ENCODE measurements around the gene YPEL2.
A peak's percentile ranks its signal among the peaks of the same experiment; 100 is the strongest.

The YPEL2 gene

DNA sequence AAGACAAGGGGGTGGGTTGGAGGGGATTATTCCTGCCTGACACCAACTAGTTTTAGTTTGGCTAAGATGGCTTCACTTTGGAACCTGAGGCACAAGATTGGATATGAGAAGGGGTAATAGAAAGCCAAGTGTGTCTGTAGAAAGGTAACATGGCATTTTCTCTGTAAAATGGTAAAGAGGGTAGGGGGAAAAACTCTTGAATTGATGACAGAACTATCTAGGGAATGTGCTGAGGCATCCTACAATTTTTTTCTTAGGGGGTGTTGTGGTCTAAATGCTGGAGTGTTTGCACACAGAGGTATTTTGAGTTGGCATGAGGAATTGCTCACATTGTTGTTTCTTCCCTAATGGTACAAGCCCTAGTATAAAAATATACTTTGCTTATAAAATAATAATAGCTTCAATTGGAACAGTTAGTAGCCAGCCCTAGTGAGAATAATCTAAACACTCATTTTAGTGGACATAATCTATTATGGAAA lies 25.8 kb downstream of the YPEL2 start:
- DNase-seq (ENCODE audit: low spot score): no peak

- peak; percentile 29 for DNase-seq (ENCODE audit: low spot score)
Measured at GRCh38 chr17:59357929-59358328, 26.5 kb downstream of the YPEL2 start.

GRCh38 chr17:59361386-59361785 lies 29.9 kb downstream of the YPEL2 start:
- DNase-seq (ENCODE audit: low spot score): peak; percentile 63

DNA sequence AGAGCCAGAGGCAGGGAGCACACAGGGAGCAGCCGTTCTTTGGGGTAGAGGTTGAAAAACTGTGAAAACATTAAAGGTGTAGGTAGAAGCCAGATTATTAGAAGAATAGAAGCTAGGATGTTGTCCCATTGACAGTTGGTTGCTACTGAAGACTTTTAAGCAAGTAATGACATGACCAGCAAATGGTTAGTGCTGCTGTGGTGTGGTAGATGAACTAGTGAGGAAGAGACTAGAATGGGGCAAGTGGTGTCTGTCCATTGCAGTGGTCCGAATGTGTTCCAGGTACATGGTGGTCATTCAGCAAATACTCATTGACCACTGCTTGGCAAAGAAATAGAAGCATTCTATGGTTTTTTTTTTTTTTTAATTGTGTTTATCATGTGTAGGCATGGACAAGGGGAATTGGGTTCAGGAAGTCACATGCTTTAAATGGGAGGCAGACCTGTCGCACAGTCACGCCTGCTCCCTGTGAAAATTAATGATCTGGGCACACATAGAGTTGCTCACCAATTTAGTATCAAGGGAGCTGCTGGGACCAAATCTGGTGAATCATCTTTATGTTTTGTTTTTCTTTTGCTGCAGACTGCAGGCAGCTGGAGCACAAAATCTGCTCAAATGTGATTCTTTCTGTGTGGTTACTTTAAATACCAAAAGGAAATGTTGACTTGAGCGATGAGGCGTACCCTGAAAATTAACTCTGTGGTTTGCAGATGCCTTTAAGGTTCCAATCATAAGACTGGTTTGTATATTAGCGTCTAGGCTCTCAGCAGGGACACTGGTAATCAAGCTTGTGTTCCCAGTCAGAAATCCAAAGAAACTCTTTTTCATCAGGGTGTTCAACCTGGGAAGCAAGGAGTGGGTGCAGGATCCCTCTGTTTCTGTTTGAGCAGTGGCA lies 30.7 kb downstream of the YPEL2 start:
- DNase-seq (ENCODE audit: low spot score): peak; percentile 75

- no peak for DNase-seq (ENCODE audit: low spot score)
Measured at GRCh38 chr17:59362811-59363205, 31.4 kb downstream of the YPEL2 start.

GRCh38 chr17:59365383-59365981 lies 34.0 kb downstream of the YPEL2 start:
- peak; percentile 23 for DNase-seq (ENCODE audit: low spot score)

DNA sequence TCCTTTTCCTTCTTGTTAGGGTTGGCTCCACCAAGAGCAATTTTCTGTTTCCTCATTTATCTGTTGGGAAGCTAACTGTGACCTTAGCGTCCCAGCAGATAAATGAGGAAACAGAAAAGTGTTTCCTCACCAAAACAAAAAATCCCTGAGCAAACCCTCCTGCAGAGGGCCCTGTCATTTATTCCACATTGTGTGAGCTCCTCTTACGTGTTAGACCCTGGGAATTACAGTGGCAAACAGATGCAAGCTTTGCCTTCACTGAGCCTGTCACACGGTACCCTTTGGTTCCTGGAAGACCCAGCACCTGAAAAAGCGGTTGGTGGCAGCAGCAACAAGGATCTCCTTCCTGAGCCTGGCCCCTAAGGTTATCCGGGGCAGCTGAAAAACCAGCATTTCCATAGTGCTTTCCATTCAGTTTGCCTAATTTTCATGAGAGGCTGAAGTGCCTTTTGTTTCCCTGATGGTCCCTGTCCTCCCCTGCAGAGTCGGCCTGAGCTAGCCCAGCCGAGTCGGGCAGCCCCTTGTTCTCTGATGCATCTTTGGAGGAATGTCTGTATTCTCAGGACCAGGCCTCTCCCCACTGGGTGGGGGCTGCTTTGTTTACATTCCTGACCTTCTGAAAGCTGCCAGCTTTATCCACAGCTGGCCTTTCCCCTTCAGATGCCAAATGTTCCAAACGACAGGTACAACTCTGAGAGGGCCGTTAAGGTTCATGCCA lies 34.7 kb downstream of the YPEL2 start:
- no peak for DNase-seq (ENCODE audit: low spot score)

DNA sequence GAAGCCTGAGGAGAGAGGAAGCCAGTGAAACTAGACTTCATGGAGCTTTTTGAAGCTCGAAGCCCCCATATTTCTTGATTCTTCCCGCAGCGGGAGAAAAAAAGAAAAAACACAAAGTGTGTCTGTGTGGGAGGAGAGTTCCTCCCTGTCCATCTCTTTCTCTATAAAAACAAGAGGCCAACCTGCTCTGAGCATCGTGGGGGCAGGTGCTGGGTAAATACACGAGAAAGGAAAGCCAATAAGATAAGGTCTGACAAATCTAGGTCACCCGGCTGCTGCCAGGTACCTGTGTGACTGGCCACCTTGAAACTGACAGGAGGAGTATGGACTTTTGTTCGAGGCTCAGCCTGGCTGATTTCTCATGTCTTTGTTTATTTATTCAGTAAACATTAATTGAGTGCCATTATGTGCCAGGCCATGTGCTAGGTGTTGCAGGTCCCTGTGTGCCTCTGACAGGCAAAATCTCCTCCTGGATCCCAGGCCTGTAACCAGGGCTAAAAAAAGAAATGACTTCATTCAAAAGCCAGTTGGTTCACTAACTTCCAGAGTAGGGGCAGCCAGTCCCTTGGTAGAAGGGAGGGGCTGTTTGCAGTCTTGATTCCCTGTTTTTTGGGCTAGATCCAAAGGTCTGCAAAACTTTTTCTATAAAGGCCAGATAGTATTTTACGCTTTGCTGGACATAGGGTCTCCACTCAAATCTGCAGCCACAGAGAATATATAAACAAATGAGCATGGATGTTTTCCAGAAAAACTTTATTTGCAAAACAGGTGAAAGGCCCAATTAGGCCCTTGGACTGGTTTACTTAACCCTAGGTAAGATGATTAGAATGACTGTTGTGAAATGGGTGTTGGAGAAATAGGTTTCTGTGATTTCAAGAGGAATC lies 35.6 kb downstream of the YPEL2 start:
- peak; percentile 23 for DNase-seq (ENCODE audit: low spot score)

GRCh38 chr17:59367657-59368045 lies 36.2 kb downstream of the YPEL2 start:
- DNase-seq (ENCODE audit: low spot score): no peak

DNA sequence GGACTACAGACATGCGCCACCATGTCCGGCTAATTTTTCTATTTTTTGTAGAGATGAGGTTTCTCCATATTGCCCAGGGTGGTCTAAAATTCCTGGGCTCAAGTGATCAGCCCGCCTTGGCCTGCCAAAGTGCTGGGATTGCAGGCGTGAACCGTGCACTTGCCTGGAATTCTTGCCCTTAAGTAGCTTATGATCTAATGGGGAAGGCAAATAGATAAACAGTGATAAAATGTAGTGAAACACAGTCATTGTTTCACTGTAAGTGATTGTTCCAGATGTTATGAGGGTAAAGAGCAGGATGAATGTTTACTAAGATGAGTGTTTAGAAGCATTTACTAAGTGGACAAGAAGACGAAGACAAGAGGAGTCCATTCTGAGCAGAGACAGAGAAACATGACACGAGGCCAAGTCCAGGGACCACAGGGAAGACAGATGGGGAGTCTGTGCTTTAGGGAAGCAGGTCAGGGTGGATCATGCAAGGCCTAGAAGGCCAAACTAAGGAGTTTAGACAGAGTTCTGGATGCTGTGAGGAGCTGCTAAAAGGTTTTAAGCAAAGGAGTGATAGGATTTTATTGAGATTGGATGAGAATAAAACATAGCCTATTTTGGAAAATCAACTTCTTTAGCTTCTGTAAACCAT lies 36.9 kb downstream of the YPEL2 start:
- no peak for DNase-seq (ENCODE audit: low spot score)

DNA sequence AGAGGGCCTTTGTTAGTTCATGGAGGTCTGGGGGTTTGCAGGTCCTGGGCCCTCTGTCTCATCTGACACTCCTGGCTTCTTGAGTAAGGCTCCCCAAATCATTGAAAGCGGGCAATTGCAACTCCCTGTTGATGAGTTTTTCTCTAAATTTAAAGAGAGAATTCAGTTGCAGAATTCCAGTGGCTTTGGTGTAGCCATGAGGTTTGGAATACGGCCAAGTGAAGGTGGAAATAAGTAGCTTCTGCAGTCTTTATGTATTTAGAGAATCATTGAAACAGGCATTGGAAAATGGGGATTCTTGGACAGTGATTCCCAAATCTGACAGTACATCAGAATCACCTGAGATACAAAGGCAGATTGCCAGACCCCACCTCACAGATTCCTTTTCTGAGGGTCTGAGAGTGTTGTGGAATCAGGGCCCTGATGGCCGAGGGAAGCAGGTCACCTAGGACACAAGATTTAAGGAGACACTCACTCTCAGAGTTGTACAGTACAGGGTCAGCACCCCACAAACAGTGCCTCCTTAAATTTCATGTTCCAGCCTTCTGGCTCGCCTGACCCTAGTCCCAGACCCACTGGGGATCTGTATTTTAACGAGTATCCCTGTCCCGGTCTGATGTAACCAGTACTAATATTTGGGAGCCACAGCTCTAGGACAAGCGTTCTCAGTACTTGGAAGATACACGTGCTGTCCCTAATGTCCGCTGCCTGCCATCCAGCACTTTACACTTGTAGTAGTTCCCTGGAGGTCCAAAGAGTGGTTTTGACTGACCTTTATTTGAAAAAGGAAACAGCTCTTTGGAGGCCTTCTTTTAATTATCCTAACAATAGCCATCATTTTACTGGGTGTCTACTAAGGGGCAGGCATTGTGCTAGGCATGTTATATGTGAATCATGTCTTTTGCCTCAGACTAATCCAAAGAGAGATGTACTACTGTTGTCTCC lies 37.8 kb downstream of the YPEL2 start:
- DNase-seq (ENCODE audit: low spot score): no peak

DNA sequence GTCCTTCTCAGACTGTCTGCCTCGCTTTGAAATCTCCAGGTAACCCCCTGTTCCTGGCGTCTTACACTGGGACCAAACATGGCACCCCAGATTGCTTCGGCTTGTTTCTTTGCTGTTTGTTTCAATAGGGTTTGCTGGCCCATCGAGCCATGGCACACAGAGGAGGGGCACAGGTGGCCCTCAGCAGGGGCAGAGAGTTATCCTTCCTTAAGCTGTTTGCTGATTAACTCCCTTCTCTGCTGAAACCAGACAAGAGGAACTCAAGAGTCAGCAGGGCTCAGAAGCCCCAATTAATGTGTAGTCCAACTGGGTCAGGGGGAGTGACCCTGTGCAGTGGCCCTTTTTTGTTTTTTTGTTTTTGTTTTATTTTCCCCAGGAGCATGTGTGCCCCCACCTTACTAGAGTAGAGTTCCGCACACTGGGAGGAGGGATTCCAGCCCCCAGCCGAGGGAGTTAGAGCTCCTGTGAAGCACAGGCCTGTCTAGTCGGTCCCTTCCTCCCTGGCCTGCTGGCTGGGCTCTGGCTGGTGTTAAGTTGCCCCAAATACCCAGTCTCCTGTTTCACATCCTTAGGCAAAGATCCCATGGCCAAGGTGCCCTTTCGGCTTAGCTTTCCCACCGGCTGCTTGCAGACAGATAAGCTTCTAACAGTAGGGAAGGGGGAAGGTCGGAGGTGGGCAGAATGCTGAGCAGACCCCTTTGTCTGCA lies 39.3 kb downstream of the YPEL2 start:
- no peak for DNase-seq (ENCODE audit: low spot score)

- DNase-seq (ENCODE audit: low spot score): no peak
Measured at GRCh38 chr17:59371416-59372100, 40.1 kb downstream of the YPEL2 start.

GRCh38 chr17:59372138-59372751 lies 40.8 kb downstream of the YPEL2 start:
- no peak for DNase-seq (ENCODE audit: low spot score)

GRCh38 chr17:59373882-59374495 lies 42.5 kb downstream of the YPEL2 start:
- peak; percentile 29 for DNase-seq (ENCODE audit: low spot score)

DNA sequence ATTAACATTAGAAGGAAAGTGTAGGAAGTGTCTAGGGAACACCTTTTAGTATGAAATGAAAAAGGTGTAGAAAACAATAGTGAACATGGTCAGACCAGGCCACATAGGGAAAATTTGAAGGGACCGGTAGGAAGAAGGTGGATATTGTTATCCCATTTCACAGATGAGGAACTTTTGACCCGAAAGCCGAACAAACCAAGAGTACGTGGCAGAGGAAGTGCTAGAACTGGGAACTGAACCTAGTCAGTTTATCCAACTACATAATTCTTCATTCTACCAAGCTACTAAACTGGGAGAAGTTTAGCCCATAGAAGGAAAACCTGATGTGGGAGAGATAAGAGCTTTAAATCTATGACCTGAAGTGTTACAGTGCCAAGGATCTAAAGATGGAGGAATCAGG lies 43.2 kb downstream of the YPEL2 start:
- DNase-seq (ENCODE audit: low spot score): no peak

GRCh38 chr17:59375857-59376256 lies 44.4 kb downstream of the YPEL2 start:
- no peak for DNase-seq (ENCODE audit: low spot score)

DNA sequence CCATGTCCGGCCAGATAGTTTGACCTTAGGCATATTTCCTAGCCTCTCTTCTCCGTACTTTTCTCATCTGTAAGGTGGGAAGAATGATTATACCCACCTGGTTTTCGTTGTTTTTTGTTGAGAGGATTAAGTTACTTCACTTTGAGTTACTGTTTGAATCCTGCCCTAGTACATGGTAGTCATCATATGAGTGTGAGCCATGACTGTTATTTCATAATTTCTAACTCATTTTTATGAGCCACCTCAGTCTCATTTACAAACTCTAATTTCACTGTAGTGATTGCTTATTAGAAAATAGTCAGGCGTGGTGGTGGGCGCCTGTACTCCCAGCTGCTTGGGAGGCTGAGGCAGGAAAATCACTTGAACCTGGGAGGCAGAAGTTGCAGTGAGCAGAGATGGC lies 45.1 kb downstream of the YPEL2 start:
- no peak for DNase-seq (ENCODE audit: low spot score)
